Parathyroid adenoma (tissue), 2 donors: ENCODE measurements around the gene STX8.

Experiments used
- H2AFZ ChIP-seq: fragments of 300-600 bp; sonication (generic); one replicate; pipeline ENCODE4 v1.7.0; 2017; ENCODE audit warnings: antibody characterized with exemption, mild to moderate bottlenecking
- H3K27ac ChIP-seq: fragments of 300-600 bp; sonication (generic); one replicate; pipeline ENCODE4 v1.7.0; 2017
- H3K27me3 ChIP-seq: fragments of 300-600 bp; sonication (generic); one replicate; pipeline ENCODE4 v1.7.0; 2017; ENCODE audit warnings: low read length; ENCODE audit not compliant: control insufficient read depth, insufficient read depth
- H3K36me3 ChIP-seq: fragments of 300-600 bp; sonication (generic); one replicate; pipeline ENCODE4 v1.7.0; 2017; ENCODE audit warnings: low read length; ENCODE audit not compliant: control insufficient read depth, insufficient read depth
- H3K4me1 ChIP-seq: fragments of 300-600 bp; sonication (generic); one replicate; pipeline ENCODE4 v1.7.0; 2017; ENCODE audit warnings: control low read depth
- H3K4me2 ChIP-seq: fragments of 300-600 bp; sonication (generic); one replicate; pipeline ENCODE4 v1.7.0; 2017; ENCODE audit warnings: low read length
- H3K4me3 ChIP-seq: fragments of 300-600 bp; sonication (generic); one replicate; pipeline ENCODE4 v1.7.0; 2017; ENCODE audit warnings: low read depth, low read length
- H3K79me2 ChIP-seq: fragments of 300-600 bp; sonication (generic); one replicate; pipeline ENCODE4 v1.7.0; 2017; ENCODE audit warnings: control low read depth
- H3K9ac ChIP-seq: fragments of 300-600 bp; sonication (generic); one replicate; pipeline ENCODE4 v1.7.0; 2017; ENCODE audit warnings: mild to moderate bottlenecking
- H3K9me3 ChIP-seq: fragments of 300-600 bp; sonication (generic); one replicate; pipeline ENCODE4 v1.7.0; 2017; ENCODE audit warnings: low read length; ENCODE audit not compliant: control insufficient read depth
- TF ChIP-seq, protein P1 (sequence below): fragments of 300-600 bp; sonication (generic); IDR thresholded peaks from one replicate; pipeline ENCODE4 v1.7.0; 2017; ENCODE audit warnings: antibody characterized with exemption, mild to moderate bottlenecking
- donor health status: primary hyperparathyroidism.

The STX8 gene

DNA sequence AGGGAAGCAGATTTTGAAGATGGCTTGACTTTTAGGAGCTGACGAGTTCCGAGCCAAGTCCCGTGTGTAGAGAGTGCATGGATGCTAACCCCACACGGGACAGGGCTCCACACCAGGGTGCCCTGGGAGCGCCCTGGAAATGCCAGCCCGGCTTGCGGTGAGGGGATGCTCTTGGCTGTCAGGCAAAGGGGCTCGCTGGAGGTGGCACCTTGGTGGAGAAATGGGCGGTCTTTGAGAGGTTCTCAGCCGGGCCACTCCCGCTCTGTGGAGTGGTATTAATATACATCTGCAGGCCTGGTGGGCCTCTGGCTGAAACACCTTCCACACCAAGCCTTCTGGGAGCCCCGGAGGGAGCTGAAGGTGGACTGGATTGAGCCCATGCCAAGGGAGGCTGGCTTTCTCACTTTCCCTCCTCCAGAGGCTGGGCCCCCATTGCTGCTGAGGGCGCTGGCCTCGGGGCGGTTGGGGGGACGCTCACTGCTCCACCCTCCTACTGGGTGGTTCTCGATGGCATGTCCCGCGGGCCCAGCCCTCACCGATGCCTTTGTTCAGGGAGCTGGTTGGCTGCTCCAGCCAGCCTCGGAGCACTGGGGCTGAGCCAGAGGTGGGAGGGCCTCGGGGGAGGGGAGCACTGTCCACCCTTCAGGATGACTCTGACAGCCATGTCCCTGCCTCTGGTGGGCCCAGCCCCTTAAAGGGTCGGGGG, 344.0 kb downstream of the STX8 start:
- no peak overlapping the region for H3K4me3 ChIP-seq
- H3K4me2 ChIP-seq: no peak overlapping the region
- H3K27ac ChIP-seq: no peak overlapping the region
- H3K4me1 ChIP-seq: no peaks in the 10 kb centered on the region
- TF ChIP-seq, protein P1, sequence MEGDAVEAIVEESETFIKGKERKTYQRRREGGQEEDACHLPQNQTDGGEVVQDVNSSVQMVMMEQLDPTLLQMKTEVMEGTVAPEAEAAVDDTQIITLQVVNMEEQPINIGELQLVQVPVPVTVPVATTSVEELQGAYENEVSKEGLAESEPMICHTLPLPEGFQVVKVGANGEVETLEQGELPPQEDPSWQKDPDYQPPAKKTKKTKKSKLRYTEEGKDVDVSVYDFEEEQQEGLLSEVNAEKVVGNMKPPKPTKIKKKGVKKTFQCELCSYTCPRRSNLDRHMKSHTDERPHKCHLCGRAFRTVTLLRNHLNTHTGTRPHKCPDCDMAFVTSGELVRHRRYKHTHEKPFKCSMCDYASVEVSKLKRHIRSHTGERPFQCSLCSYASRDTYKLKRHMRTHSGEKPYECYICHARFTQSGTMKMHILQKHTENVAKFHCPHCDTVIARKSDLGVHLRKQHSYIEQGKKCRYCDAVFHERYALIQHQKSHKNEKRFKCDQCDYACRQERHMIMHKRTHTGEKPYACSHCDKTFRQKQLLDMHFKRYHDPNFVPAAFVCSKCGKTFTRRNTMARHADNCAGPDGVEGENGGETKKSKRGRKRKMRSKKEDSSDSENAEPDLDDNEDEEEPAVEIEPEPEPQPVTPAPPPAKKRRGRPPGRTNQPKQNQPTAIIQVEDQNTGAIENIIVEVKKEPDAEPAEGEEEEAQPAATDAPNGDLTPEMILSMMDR: no peak
- H3K9ac ChIP-seq: no peak overlapping the region
- no peaks in the 10 kb centered on the region for H3K9me3 ChIP-seq
- no peaks in the 10 kb centered on the region for H3K79me2 ChIP-seq
- no peaks in the 10 kb centered on the region for H3K27me3 ChIP-seq
- H3K36me3 ChIP-seq: no peaks in the 10 kb centered on the region
- H2AFZ ChIP-seq: no peak overlapping the region

DNA sequence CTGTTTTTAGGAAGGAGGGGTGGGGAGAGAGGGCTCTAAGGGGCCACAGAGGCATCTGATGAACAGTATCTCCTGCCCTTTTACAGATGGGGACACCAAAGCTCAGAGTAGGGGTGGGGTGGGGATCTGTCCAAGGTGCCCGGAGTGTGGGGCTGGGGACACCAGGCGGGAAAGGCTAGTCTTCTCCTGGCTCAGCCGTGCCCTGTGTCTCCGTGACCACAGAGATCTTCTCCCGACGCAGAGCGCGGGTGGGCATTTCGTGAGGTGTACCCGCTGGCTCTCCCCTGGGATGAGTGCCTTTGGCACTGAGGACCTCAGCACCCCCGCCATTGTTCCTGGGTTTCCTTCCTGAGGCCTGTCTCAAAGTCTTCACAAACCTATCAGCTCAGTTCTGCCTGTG, 344.8 kb downstream of the STX8 start:
- no peaks in the 10 kb centered on the region for H3K9me3 ChIP-seq
- TF ChIP-seq, protein P1: no peak
- H3K79me2 ChIP-seq: no peaks in the 10 kb centered on the region
- H2AFZ ChIP-seq: no peak overlapping the region
- H3K4me3 ChIP-seq: no peak overlapping the region
- no peaks in the 10 kb centered on the region for H3K27me3 ChIP-seq
- H3K27ac ChIP-seq: no peak overlapping the region
- H3K9ac ChIP-seq: no peak overlapping the region
- H3K4me2 ChIP-seq: no peak overlapping the region
- H3K4me1 ChIP-seq: no peaks in the 10 kb centered on the region
- H3K36me3 ChIP-seq: no peaks in the 10 kb centered on the region

- TF ChIP-seq, protein P1: no peak
- H3K27ac ChIP-seq: no peak overlapping the region
- H2AFZ ChIP-seq: no peak overlapping the region
- no peaks in the 10 kb centered on the region for H3K9me3 ChIP-seq
- H3K4me2 ChIP-seq: no peak overlapping the region
- H3K36me3 ChIP-seq: no peaks in the 10 kb centered on the region
- no peak overlapping the region for H3K9ac ChIP-seq
- H3K4me1 ChIP-seq: no peaks in the 10 kb centered on the region
- H3K4me3 ChIP-seq: no peak overlapping the region
- H3K79me2 ChIP-seq: no peaks in the 10 kb centered on the region
- H3K27me3 ChIP-seq: no peaks in the 10 kb centered on the region
These were observed 345.3 kb downstream of the STX8 start for GRCh38 chr17:9230346-9230745.

DNA sequence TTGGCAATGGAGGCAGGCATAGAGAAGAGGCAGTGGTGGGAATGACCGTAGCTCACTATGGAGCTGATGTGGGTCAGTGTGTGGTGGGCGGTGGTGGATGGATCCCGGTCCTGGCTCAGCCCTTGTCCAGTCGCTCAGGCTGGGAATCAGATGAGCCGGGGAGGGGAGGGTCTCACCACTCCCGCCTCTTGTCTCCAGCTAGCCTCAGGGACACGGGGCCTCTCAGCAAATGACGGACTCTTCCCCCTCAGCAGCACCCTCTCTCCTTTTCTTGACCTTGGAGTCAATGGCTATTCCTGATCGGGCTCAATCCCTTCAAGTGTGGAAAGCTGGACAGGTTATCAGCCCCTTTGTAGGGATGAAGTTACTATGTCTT, 345.8 kb downstream of the STX8 start:
- H3K27me3 ChIP-seq: no peaks in the 10 kb centered on the region
- no peak overlapping the region for H3K9ac ChIP-seq
- no peaks in the 10 kb centered on the region for H3K36me3 ChIP-seq
- H3K4me2 ChIP-seq: no peak overlapping the region
- no peaks in the 10 kb centered on the region for H3K79me2 ChIP-seq
- TF ChIP-seq, protein P1: no peak
- H3K4me1 ChIP-seq: no peaks in the 10 kb centered on the region
- H2AFZ ChIP-seq: no peak overlapping the region
- no peaks in the 10 kb centered on the region for H3K9me3 ChIP-seq
- no peak overlapping the region for H3K4me3 ChIP-seq
- H3K27ac ChIP-seq: no peak overlapping the region

- Histone ChIP-seq H3K4me2 (no peak overlapping the region), H3K36me3 (no peaks in the 10 kb centered on the region), H3K27me3 (no peaks in the 10 kb centered on the region), H2AFZ (no peak overlapping the region), H3K27ac (no peak overlapping the region), H3K9me3 (no peaks in the 10 kb centered on the region), H3K4me3 (no peak overlapping the region), H3K9ac (no peak overlapping the region), H3K79me2 (no peaks in the 10 kb centered on the region), H3K4me1 (no peaks in the 10 kb centered on the region)
- TF ChIP-seq, protein P1: no peak
These were observed 346.3 kb downstream of the STX8 start for GRCh38 chr17:9229160-9229825.
